B cell (primary cell): ENCODE results near the gene GNG7. TPM values are rescaled to one million over a fixed set of nuclear protein-coding genes. Genes with fewer than 3 reads are reported as not detected.

Source experiments
- ATAC-seq: fragments of 200-7000 bp; cut with Tn5 transposase; one replicate; pipeline ENCODE4 v1.10.0; 2021; ENCODE audit warnings: low read depth, mild to moderate bottlenecking, moderate number of reproducible peaks, moderate library complexity
- CTCF ChIA-PET: fragments of 350-600 bp; sonication (Branson Sonifier 250); formaldehyde crosslinking; loops from one replicate; lab custom pipeline; 2021; ENCODE audit warnings: antibody characterized with exemption, inconsistent platforms; lab: Charles Lee
- POLR2A ChIA-PET: fragments of 350-600 bp; sonication (Branson Sonifier 250); formaldehyde crosslinking; loops from one replicate; lab custom pipeline; 2021; ENCODE audit warnings: antibody characterized with exemption; lab: Charles Lee
- DNase-seq: peaks from one replicate; pipeline ENCODE4 v3.0.0; 2013
- H2AFZ ChIP-seq: 2 replicates; pipeline ENCODE4 v1.6.1; 2012; ENCODE audit warnings: mild to moderate bottlenecking, low read depth, low read length; ENCODE audit not compliant: insufficient read depth, poor library complexity, severe bottlenecking
- H3K27ac ChIP-seq, 2 donors: 1 replicate in 1 of 2; 2 replicates in 1 of 2; pipeline ENCODE4 v1.5.1; 2012 to 2013; ENCODE audit warnings: low read length in 2 of 2, mild to moderate bottlenecking in 2 of 2, moderate library complexity in 1 of 2
- H3K27me3 ChIP-seq, 4 experiments: fragments of 200-600 bp in 1 of 4; sonication (generic) in 1 of 4; replicated peaks in 1 of 4; 1 replicate in 2 of 4; 2 replicates in 2 of 4; pipeline versions ENCODE4 v1.6.1 to v1.7.0; 2013 to 2016; ENCODE audit warnings: low read length in 3 of 4, mild to moderate bottlenecking in 2 of 4, mixed read lengths in 1 of 4, moderate library complexity in 1 of 4; ENCODE audit not compliant: insufficient read depth in 4 of 4, control insufficient read depth in 3 of 4; ENCODE audit errors: control extremely low read depth in 1 of 4
- H3K36me3 ChIP-seq, 2 experiments: replicated peaks in 1 of 2; 1 replicate in 1 of 2; 2 replicates in 1 of 2; pipeline versions ENCODE4 v1.6.1 to v1.7.1; 2013; ENCODE audit warnings: low read length in 1 of 2; ENCODE audit not compliant: insufficient read depth in 2 of 2, control insufficient read depth in 1 of 2; ENCODE audit errors: control extremely low read depth in 1 of 2, extremely low read depth in 1 of 2
- H3K4me1 ChIP-seq, 2 donors: fragments of 200-600 bp in 1 of 2; sonication (generic) in 1 of 2; 1 replicate in 1 of 2; 2 replicates in 1 of 2; pipeline versions ENCODE4 v1.5.1 to v1.6.1; 2013 to 2017; ENCODE audit warnings: low read length in 2 of 2; ENCODE audit not compliant: control insufficient read depth in 2 of 2, insufficient read depth in 2 of 2
- H3K4me2 ChIP-seq: replicated peaks from 2 replicates; pipeline ENCODE3; 2012; ENCODE audit warnings: mild to moderate bottlenecking, low read depth, low read length; ENCODE audit not compliant: poor library complexity, severe bottlenecking
- H3K4me3 ChIP-seq, 5 experiments: fragments of 200-600 bp in 1 of 5; sonication (generic) in 1 of 5; 1 replicate in 3 of 5; 2 replicates in 2 of 5; pipeline versions ENCODE4 v1.5.1 to v1.7.0; 2011 to 2016; ENCODE audit warnings: low read length in 4 of 5, mild to moderate bottlenecking in 4 of 5, low read depth in 2 of 5, control low read depth in 1 of 5, moderate library complexity in 1 of 5; ENCODE audit not compliant: insufficient read depth in 1 of 5; ENCODE audit errors: control extremely low read depth in 1 of 5, extremely low read depth in 1 of 5
- H3K79me2 ChIP-seq: fragments of 200-600 bp; sonication (generic); one replicate; pipeline ENCODE4 v1.6.0; 2016; ENCODE audit warnings: low read length; ENCODE audit not compliant: control insufficient read depth, insufficient read depth
- H3K9ac ChIP-seq: fragments of 200-600 bp; sonication (generic); 2 replicates; pipeline ENCODE4 v1.6.1; 2017; ENCODE audit warnings: mild to moderate bottlenecking, low read length, moderate library complexity
- H3K9me3 ChIP-seq, 3 donors: one replicate each; pipeline versions ENCODE4 v1.6.1 to v1.7.1; 2013; ENCODE audit warnings: low read length in 2 of 3; ENCODE audit not compliant: control insufficient read depth in 2 of 3, insufficient read depth in 1 of 3; ENCODE audit errors: control extremely low read depth in 1 of 3
- H4K20me1 ChIP-seq: 2 replicates; pipeline ENCODE4 v1.6.0; 2012; ENCODE audit warnings: mild to moderate bottlenecking, low read length; ENCODE audit not compliant: insufficient read depth, control insufficient read depth, poor library complexity, severe bottlenecking
- H3K27ac Mint-ChIP-seq: one replicate; pipeline ENCODE4 v1.8.0; 2021; ENCODE audit warnings: mixed read lengths
- H3K27me3 Mint-ChIP-seq: one replicate; pipeline ENCODE4 v1.8.0; 2021; ENCODE audit warnings: mixed read lengths
- H3K4me1 Mint-ChIP-seq: one replicate; pipeline ENCODE4 v1.8.0; 2021; ENCODE audit warnings: mixed read lengths
- H3K4me3 Mint-ChIP-seq: one replicate; pipeline ENCODE4 v1.8.0; 2021; ENCODE audit warnings: mixed read lengths
- H3K9me3 Mint-ChIP-seq: one replicate; pipeline ENCODE4 v1.8.0; 2022; ENCODE audit warnings: mixed read lengths; ENCODE audit not compliant: insufficient read depth
- CTCF ChIP-seq: fragments of 200-600 bp; IDR thresholded peaks from one replicate; pipeline ENCODE4 v1.8.0; 2022; ENCODE audit warnings: antibody characterized with exemption, mild to moderate bottlenecking
- EZH2 ChIP-seq: IDR thresholded peaks from 2 replicates; pipeline ENCODE4 v1.6.1; 2012; ENCODE audit warnings: borderline replicate concordance, low read depth, mild to moderate bottlenecking, moderate library complexity, low read length; ENCODE audit not compliant: insufficient read depth, poor library complexity, severe bottlenecking
- WGBS: methylation state at CpG from one replicate; pipeline ENCODE4 v1.1.5; 2013; ENCODE audit warnings: missing lambda C conversion rate; ENCODE audit not compliant: insufficient coverage; 5-methylcytosine and 5-hydroxymethylcytosine counted together
- intact Hi-C: fragments of 100-400 bp; cut with micrococcal nuclease; formaldehyde crosslinking; loops from one replicate; pipeline ENCODE4 v1.10.0; 2022
- polyA plus RNA-seq: library from polyadenylated mRNA; depleted of rRNA; stranded (reverse); fragments of >200 nt; gene quantifications from 2 replicates; pipeline ENCODE4 v1.2.3, GENCODE V29; 2012
- total RNA-seq, 2 donors: library from RNA; stranded (reverse); fragments of 120-200 nt in 1 of 2; gene quantifications; 1 replicate in 1 of 2; 2 replicates in 1 of 2; pipeline versions ENCODE4 v1.2.3 to v1.2.4, GENCODE V29; 2013 to 2022

Gene GNG7
- total and polyA plus RNA-seq, 2 donors (not counting 1 experiment from before 2014, with no cell fraction given) = 76.3 to 153 TPM

- H3K36me3 ChIP-seq = peaks cover 0 to 9% of the 10 kb centered on the region in 2 experiments
- intact Hi-C loops = no loop called here
- H3K9me3 ChIP-seq = peaks cover 0 to 2% (median 0%) of the 10 kb centered on the region in 3 donors
- 89% methylated on average over 15 of the region's 20 CpGs for WGBS
- H3K79me2 ChIP-seq = peaks cover 72% of the 10 kb centered on the region
- Mint-ChIP-seq H3K9me3 (no peaks in the 10 kb centered on the region), H3K27ac (peak overlapping the region; percentile 41), H3K27me3 (no peaks in the 10 kb centered on the region), H3K4me3 (no peak overlapping the region), H3K4me1 (peaks cover 32% of the 10 kb centered on the region)
- ATAC-seq = no peak
- H3K9ac ChIP-seq = no peak overlapping the region
- POLR2A ChIA-PET = interaction anchor here (0.5 to 1.4 kb wide), 4 partner anchors 9 to 173 kb away, joined by 3 to 4 read pairs (median 3); no protein-coding TSS in a partner anchor
- H2AFZ ChIP-seq = no peak overlapping the region
- H3K4me2 ChIP-seq = no peak overlapping the region
- TF ChIP-seq CTCF = no peak
- no peak for TF ChIP-seq EZH2
- H3K27me3 ChIP-seq = no peaks in the 10 kb centered on the region
- H3K27ac ChIP-seq = no peak overlapping the region
- DNase-seq = no peak
- CTCF ChIA-PET = interaction anchor here (1.5 to 10.8 kb wide), 5 partner anchors 11 to 127 kb away, joined by 4 to 99 read pairs (median 7); no protein-coding TSS in a partner anchor
- peaks cover 11 to 19% of the 10 kb centered on the region in 2 donors for H3K4me1 ChIP-seq
- H4K20me1 ChIP-seq = peaks cover 77% of the 10 kb centered on the region
- no peak overlapping the region for H3K4me3 ChIP-seq
Measured at GRCh38 chr19:2600914-2601870, 101.3 kb downstream of the GNG7 start.
